A204.1 (cell line): Measurements from ENCODE around the gene NEURL3.
"Not testable (repeated sequence)": the region's sequence is repeated elsewhere in the genome, so short reads cannot be mapped to it uniquely, and the experiment has no call there.

ENCODE experiments used
- FAIRE-seq: peaks from 2 replicates; lab custom pipeline; 2012; peaks lifted over from hg19 to GRCh38; lab: Jason Lieb, UNC

NEURL3 gene

DNA sequence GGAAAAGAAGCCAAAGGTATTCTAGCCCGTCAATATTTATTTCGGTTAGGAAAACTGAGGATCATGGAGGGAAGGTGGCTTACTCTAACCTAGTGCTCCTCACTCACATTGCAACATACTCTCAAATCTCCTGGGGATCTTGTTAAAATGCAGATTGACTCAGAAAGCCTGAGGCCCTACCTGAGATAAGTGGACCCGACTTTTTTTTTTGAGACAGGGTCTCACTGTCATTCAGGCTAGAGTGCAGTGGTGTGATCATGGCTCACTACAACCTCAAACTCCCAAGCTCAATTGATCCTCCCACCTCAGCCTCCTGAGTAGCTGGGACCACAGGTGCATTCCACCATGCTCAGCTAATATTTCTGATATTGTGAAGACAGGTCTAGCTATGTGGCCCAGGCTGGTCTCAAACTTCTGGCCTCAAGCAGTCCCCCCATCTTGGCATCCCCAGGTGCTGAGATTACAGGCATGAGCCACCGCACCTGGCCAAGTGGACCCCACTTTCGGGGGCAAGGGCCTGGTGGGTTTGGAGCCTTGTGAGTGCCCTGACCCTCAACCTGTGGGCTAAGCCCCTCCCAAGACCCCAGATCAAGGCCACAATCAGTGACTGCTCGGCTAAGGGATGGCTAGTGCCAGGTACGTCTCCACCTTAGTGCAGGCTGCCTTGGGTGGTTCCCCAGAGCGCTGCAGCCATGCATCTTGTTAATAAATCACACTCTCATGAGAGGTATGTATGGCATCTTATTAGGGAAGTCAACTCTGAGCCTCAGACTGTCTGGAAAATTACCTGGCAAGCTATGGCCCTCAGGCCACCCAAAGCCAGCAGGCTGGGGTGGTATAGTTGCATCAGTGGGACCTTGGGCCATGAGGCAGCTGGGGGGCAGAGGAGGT lies 1.1 kb upstream of the NEURL3 start:
- FAIRE-seq = no peak

DNA sequence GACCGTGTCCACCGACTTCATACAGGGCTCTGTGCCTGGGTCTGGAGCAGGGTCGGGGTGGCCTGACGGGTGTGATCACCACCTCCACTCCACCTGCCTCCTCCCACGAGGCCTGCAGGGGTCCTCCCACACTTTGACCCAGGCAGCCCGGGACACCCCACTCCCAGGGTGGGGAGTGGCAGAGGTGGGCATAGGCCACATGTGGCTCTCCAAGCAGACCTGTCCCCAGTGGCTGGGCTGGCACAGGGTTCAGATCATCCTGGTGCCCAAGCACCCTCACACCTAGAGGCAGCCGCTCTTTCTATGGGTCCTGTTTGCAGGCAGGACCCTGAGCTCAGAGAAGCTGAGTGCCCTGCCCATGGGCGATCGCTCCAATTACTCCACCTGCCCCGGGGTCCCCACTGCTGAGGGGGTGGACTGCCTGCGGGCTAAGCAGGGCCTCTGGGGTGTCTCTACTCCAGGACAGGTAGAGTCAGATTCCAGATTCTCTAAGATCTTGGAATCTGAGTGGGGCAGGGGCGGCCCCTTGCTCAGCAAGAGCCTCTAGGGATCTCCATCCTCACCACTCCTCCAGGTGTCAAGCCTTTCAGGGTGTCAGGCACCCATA lies 1.4 kb downstream of the NEURL3 start:
- FAIRE-seq = no peak

DNA sequence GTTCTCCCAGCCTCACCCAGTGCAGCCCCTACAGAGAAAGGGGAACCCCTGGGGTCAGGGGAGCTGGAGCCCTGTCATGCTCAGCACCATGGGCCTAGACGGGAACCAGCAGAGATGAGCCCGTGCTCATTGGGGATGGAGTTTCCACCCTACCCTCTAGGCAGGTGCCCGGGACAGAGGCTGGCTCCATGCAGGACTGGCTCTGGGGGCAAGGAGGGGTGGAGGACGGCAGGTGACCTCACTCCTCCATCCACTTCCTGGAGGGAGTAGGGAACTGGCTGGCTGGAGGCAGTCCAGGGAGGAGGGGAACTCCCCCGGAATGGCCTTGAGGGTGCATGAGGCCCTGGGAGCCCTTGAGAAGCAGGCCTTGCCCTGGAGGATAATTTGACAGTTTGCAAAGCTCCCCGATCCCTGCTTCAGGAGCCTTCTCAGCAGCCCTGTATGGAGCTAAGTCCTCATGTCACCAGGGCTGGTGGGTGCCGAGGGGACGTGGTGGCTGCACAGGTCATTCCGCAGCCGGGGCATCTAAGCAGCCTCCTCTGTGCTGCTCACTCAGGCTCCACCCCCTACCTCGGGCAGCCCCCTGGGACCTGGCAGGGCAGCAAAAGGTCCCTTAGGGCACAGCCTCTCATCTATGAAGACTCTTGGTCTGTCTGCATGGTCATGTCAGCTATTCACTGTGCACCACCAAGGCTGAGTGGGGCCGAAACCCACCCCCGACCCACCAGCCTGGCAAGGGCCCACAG lies 2.1 kb downstream of the NEURL3 start:
- no peak for FAIRE-seq

DNA sequence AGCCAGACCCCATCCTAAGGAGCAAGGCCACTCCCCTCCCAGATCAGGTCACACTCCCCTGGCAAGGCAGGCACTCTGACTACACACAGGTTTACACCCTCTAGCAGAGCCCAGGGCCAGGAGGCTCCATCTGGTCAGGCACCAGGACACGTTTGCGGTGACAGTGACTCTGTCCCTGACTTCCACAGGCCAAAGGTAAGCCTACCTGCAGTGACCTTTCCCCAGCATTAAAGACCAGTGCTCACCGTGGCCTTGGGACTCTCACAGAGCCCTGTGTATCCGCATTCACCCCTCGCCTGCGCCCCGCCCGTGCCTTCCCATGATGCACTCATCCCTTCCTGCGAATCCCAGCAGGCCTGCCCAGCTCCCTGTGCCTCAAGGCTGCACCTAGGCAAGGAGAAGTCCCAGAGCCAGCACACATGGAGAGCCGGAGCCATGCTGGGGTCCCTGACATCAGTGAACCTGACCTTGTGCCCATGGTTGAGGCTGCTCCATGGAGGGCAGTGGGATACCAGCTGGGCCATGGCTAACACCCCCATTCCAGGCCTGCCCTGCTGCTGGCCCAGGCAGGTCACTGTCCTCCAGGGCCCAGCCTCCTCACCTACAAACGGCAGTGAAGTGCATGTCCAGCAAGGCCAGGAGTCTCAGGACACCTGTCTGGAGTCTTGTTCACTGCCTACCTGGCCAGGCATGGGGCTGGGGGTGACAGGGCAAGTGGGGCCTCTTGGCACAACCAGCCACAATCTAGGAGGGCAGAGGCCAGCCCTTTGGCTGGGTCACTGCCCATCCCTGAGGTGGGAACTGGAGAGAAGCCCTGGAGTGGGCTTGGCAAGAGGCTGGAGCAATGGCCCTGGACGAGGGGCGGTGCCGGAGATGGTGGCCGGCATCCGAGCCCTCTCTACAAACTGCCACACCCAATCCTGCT lies 3.0 kb downstream of the NEURL3 start:
- no peak for FAIRE-seq

DNA sequence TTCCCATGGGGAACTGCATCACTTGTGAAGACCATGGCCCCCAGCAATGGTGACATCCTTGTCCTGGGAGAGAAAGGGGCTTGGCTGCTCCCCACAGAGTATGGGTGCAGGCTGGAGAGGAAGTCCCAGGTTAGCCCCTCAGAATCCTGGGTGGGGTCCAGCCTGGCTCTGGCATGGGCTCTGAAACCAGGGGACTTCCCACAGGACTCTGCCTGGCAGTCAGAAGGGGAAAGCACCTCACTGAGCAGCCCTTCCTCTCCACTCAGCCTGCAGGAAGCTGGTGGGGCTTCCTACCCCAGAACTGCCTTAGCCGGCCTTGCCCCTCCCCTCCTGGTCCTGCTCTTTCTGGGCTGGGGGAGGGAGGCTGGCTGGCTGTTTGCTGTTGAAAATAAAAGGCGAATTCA lies 3.7 kb downstream of the NEURL3 start:
- FAIRE-seq = no peak

DNA sequence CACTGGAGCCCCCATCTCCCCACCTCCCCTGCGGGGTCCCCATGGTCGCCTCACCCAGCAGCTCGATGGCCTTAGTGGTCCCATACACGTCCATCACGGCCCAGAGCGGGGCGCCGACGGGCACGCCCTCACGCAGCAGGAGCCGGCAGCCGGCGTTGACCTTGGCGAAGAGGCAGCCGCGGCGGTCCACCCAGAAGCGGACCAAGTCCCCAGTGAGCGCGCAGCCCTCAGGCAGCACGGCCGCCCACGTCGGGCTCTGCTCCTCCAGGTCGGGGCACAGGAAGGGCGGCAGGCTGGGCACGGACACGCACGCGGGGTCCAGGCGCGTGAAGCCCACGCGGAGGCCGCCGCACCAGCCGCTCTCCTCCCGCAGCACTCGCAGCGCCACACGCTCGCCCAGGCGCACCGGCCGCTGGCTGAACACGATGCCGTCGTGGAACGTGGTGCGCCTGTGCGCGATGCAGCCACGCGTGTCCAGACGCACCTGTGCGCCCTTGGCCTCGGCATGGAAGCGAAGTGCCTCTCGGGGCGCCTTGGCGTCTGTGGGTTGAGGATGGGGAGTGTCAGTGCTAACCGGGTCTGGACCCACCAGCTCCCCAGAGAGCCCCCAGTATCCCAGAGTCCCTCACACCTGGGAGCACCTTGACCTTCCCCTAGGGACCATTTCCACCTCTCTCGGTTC lies 4.6 kb downstream of the NEURL3 start:
- no peak for FAIRE-seq

DNA sequence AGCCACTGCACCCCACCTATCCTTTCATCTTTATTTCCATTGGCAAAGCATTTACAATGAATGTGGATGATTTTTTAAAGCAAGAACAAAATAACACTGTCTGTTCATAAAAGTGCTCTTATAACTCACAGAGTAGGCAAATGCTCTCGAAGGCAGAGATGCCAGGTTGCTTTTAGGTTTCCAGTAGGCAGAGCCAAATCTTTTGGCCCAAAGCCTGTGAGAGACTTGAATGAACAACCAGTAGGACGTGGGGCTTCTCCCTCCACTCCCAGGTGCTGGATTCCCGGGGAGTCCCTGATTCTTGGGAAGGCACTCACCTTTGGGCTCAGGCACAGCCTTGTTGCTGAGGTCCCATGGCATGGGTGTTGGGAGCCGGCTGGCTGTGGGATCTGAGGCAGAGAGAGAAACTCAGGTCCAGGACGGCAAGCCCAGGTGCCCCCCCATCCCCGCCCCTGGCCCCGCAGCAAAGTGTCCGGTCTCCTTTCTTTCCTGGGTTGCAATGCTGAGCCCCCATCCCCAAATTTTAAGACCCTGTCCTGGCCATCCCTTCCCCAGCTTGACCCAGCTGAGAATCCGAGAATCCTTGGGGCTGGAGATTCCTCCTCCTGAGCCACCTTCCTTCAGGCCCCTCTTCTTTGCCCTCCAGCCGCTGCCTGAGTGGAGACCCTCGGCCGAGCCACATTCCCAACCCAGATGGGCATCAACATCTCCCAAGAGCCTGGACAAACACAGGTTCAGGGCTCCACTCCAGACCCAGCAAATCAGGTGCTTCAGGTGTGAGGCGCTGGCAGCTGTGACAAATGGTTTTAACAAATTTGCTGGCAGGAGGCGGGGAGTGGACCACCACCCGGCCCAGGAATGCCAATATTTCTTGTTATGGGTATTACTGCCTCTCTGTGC lies 5.8 kb downstream of the NEURL3 start:
- no peak for FAIRE-seq

DNA sequence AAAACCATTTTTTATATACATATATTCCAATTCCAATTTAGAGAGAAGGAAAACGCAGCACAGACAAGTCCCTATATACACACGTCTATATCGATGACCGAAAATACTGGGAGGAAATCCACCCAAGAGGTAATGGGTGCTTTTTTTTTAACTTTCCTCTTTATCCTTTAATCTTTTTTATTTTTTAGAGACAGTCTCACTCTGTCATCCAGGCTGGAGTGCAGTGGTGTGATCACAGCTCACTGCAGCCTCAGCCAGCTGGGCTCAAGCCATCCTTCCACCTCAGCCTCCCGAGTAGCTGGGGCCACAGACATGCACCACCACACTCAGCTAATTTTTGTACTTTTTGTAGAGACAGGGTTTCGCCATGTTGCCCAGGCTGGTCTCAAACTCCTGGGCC lies 6.5 kb downstream of the NEURL3 start:
- not testable (repeated sequence) for FAIRE-seq

DNA sequence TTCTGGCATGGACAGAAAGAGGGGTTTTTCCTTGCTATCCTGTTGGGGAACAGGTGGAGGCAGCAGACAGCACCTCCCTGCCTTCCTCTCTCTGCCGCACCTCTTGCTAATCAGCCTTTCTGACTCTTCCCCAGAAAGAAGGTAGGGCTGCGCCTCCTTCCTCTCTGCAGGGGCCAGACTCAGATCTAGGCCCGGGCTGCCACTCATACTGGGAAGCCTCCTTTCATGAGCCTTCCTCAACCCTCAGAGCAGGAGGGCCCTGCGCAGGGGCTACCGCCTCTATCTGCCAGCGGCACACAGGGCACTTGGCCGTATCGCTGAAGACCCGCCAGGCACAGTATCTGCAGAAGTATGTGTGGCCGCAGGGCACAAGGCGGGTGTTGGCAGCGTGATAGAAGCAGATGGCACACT lies 7.1 kb downstream of the NEURL3 start:
- no peak for FAIRE-seq

DNA sequence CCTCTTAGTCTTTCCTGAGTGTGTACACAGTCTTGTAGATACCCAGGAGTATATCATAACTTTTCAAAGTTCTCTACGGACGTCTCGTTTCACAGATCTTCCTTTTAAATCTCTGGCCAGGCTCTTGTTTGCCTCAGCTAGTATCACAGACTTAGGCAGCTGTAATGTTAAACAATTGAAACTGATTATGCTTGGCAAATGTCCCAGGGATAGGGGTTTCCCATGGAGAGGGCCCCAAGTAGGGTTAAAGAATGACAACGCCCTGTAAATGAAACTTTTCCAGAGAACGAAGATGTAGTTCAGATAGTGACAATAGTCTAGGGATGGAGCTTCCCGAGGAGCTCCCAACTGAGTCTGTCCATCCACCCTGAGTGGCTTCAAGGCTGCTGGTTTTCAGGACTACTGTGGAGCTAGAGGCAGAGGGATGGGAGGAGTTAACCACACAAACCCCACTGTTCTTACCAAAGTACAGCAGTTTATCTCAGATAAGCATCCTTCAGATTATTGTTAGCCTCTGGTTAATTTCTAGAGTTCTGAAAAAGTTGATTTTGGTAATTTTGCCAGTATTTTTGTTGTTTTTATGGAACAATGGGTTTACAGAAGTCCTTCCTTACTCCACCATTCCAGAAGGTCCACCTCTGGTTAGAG lies 9.1 kb downstream of the NEURL3 start:
- no peak for FAIRE-seq

DNA sequence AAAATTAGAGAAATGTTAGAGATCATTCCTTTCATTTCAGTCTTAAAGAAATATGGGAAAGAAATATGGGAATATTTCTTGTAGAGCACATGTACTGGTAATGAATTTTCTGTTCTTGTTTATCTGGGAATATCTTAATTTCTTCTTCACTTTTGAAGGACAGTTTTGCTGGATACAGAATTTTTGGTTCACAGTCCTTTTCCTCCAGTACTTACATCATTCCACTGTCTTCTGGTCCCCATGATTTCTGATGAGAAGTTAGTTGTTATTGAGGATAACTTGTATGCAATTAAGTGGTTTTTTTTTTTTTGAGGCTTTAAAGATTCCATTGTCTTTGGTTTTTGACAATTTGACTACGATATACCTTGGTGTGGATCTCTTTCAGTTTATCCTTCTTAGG lies 11.0 kb downstream of the NEURL3 start:
- no peak for FAIRE-seq

DNA sequence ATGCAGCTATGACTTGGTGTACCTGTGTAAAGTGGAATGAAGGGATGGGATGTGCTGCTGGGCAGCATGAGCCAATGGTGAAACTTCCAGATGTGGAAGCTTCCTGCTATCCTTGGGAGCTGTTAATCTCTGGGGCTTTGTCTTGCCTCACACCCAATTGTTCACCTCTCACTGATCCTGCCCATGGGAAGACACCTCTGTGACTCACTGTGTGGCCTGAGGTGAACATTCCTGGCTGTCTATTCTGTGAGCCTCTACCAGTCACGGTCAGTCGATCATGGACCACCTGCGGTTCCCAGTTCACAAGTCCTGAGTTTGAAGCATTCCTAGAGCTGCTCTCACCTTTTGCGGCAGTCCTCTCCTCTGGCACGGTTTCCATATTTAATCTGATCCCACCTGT lies 12.1 kb downstream of the NEURL3 start:
- FAIRE-seq = no peak

DNA sequence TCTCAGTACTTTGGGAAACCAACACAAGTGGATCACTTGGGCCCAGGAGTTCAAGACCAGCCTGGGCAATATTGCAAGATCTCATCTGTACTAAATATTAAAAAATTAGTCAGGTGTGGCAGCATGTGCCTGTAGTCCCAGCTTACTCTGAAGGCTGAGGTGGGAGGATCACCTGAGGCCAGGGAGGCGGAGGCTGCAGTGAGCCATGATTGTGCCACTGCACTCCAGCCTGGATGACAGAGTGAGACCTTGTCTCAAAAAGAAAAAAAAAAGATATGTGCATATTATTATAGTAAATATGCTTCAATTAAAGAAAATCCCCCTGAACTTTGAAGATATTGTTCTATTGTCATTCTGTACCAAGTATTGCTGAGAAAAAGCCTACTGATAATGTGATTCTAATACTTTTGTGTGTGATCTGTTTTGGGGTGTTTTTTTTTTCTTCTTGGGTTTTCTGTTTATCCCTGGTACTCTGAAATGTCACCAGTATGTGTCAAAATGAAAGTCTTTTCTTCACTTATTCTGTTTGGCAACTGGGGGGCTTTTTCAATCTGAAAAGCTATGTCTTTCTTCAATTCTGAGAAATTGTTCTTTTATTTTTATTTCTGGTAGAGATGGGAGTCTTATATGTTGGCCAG lies 13.2 kb downstream of the NEURL3 start:
- no peak for FAIRE-seq

DNA sequence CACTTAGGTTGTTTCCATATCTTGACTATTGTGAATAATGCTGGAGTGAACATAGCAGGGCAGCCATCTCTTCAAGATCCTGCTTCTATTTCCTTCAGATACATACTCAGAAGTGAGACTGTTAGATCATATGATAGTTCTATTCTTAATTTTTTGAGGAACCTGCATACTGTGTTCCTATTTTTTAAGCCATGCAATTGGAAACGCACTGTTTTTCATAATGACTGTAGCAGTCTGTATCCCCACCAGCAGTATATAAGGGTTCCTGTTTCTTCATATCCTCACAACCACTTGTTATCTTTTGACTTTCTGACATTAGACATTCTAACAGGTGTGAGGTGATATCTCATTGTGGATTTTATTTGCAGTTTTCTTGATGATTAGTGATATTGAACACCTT lies 15.5 kb downstream of the NEURL3 start:
- FAIRE-seq = no peak

DNA sequence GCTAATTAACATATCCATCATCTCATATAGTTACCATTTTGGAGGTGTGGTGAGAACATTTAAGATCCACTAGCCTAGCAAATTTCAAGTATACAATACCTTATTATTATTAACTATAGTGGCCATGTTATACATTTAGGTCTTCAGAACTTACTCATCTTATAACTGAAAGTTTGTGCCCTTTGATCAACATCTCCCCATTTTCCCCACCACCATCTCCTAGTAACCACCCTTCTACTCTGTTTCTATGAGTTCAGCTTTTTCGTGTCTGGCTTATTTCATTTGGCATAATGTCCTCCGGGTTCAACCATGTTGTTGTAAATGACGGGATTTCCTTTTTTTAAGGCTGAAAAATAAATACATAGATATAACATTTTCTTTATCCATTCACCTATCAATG lies 15.9 kb downstream of the NEURL3 start:
- no peak for FAIRE-seq

DNA sequence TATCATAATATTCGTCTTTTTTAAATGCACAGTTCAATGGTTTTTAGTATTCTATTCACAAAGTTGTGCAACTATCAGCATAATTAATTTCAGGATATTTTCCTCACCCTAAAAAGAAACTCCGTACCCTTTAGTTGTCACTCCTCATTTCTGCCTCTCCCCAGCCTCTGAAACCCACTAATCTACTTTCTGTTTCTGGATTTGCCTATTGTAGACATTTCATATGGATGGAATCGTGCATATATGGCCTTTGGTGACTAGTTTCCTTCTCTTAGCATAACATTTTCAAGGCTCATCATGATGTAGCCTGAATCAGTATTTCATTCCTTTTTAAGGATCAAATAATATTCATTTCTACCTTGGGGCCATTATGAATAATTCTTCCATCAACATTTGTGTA lies 18.5 kb downstream of the NEURL3 start:
- no peak for FAIRE-seq

DNA sequence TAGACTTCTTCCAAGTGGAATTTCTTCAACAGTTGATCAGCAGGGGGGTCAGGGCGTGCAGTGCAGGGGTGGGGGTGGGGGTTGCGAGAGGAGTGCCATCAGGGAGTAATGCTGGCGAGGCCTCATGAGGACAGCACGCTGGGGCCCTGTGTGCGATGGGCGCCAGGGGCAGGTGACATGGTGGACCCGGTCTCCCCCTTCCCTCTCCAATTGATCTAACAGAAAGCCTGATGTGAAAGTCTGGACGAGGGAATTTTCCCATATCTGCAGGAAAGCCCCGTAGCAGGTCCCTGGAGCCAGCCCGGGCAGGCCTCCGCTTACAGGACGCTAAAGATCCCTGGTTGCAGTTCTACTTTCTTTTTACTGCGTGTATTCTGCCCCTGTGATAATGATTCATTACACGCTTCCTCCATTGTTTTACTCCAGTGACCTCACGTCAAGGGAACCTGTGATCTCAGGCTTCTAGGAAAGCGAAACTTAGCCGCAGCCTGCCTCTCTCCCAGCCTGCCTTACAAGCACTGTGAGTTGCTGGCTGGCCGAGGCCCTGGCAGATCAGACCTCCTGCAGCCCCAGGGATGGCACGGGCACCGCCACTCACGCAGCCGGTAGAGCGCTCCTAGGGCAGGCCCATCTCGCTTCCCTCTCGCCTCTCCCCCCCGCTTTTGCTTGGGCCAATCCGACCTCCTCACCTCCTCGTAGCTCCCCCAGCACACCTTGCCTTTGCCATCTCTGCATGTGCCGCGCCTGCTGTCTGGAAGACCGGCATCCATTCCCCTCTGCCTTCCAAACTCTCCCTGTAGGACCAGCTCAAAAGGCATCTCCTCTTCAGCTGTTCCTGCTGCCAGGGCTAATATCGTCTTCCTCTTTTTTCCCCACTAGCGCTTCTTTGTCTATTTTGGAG lies 19.2 kb downstream of the NEURL3 start:
- FAIRE-seq = no peak

DNA sequence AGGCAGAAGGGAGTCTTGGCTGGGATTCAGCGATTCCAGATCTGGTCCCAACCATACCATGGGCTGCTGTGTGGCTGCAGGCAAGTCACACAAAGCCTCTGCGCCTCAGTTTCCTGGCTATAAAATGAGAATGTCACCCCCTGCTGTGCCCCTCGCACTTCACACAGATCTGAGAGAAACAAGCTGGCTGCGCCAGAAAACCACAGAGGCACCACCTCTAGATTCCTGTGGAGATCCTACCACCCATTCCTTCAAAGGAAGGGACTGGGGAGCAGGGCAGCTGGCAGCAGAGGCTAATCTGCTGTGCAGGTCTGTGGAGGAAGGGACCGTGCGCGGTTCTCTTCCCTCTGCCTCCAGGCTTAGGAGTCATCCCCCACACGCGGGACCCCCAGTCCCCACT lies 19.8 kb downstream of the NEURL3 start:
- FAIRE-seq = no peak
